ENCODE data around the gene LCE1C. TPM values are rescaled to one million over a fixed set of nuclear protein-coding genes. Genes with fewer than 3 reads are reported as not detected.

Gene LCE1C
- not detected for total RNA-seq

GRCh38 chr1:152806576-152806975, at the start of gene LCE1C:
TSS of gene LCE1C (minus strand) at chr1:152806651. CDS start at chr1:152805478, 1,173 bp downstream.
- no peak for DNase-seq
- CTCF ChIA-PET: no interaction called here
- no peaks in the 10 kb centered on the region for H3K4me1 Mint-ChIP-seq (ENCODE audit: low read depth)
- no peaks in the 10 kb centered on the region for H3K9me3 Mint-ChIP-seq
- POLR2A ChIA-PET: no interaction called here
- H3K27me3 Mint-ChIP-seq: peaks cover 24% of the 10 kb centered on the region
- H3K36me3 Mint-ChIP-seq: no peaks in the 10 kb centered on the region
- H3K27ac Mint-ChIP-seq: no peak within 1 kb of the TSS
- H3K4me3 Mint-ChIP-seq: no peak within 1 kb of the TSS
- intact Hi-C loops (cut with micrococcal nuclease): no loop called here

GRCh38 chr1:152855661-152856060, 49.2 kb upstream of the LCE1C start:
- ChIA-PET CTCF (interaction anchor here (1.1 kb wide), 1 partner anchor 163 kb away, joined by 3 read pairs; no protein-coding TSS in a partner anchor), POLR2A (no interaction called here)
- Mint-ChIP-seq H3K4me1 (ENCODE audit: low read depth) (no peaks in the 10 kb centered on the region), H3K27me3 (peaks cover 6% of the 10 kb centered on the region), H3K9me3 (no peaks in the 10 kb centered on the region), H3K36me3 (no peaks in the 10 kb centered on the region), H3K4me3 (no peak overlapping the region), H3K27ac (no peak overlapping the region)
- DNase-seq: no peak
- intact Hi-C loops (cut with micrococcal nuclease): no loop called here

GRCh38 chr1:152842556-152842955, 36.1 kb upstream of the LCE1C start, which contains the start of gene LCE6A:
TSS of gene LCE6A (plus strand) at chr1:152842856. CDS start at chr1:152843521, 665 bp downstream.
- no peak within 1 kb of the TSS for H3K27ac Mint-ChIP-seq
- intact Hi-C loops (cut with micrococcal nuclease): no loop called here
- H3K27me3 Mint-ChIP-seq: peaks cover 2% of the 10 kb centered on the region
- H3K4me3 Mint-ChIP-seq: no peak within 1 kb of the TSS
- CTCF ChIA-PET: no interaction called here
- no peak for DNase-seq
- H3K36me3 Mint-ChIP-seq: no peaks in the 10 kb centered on the region
- no peaks in the 10 kb centered on the region for H3K9me3 Mint-ChIP-seq
- no peaks in the 10 kb centered on the region for H3K4me1 Mint-ChIP-seq (ENCODE audit: low read depth)
- POLR2A ChIA-PET: no interaction called here

- H3K27me3 Mint-ChIP-seq: no peaks in the 10 kb centered on the region
- ChIA-PET CTCF (no interaction called here), POLR2A (no interaction called here)
- no peaks in the 10 kb centered on the region for H3K9me3 Mint-ChIP-seq
- H3K4me1 Mint-ChIP-seq (ENCODE audit: low read depth): no peaks in the 10 kb centered on the region
- DNase-seq: no peak
- H3K4me3 Mint-ChIP-seq: no peak overlapping the region
- H3K27ac Mint-ChIP-seq: no peak overlapping the region
- no peaks in the 10 kb centered on the region for H3K36me3 Mint-ChIP-seq
- intact Hi-C loops (cut with micrococcal nuclease): no loop called here
Observed at GRCh38 chr1:152836870-152837269, 30.4 kb upstream of the LCE1C start.

- peaks cover 27% of the 10 kb centered on the region for H3K27me3 Mint-ChIP-seq
- no peaks in the 10 kb centered on the region for H3K4me1 Mint-ChIP-seq (ENCODE audit: low read depth)
- no peaks in the 10 kb centered on the region for H3K9me3 Mint-ChIP-seq
- H3K36me3 Mint-ChIP-seq: no peaks in the 10 kb centered on the region
- intact Hi-C loops (cut with micrococcal nuclease): no loop called here
- H3K27ac Mint-ChIP-seq: no peak within 1 kb of the TSS
- no peak within 1 kb of the TSS for H3K4me3 Mint-ChIP-seq
- POLR2A ChIA-PET: no interaction called here
- DNase-seq: no peak
- CTCF ChIA-PET: interaction anchor here (0.8 kb wide), 1 partner anchor 43 kb away, joined by 3 read pairs; no protein-coding TSS in a partner anchor
Observed at GRCh38 chr1:152827173-152827572, 20.7 kb upstream of the LCE1C start, which contains the start of gene LCE1A. TSS of gene LCE1A (plus strand) at chr1:152827473. CDS start at chr1:152827473, 0 bp downstream.

GRCh38 chr1:152824964-152825363, 18.5 kb upstream of the LCE1C start:
- no peak for DNase-seq
- CTCF ChIA-PET: no interaction called here
- POLR2A ChIA-PET: no interaction called here
- Mint-ChIP-seq H3K27me3 (peaks cover 23% of the 10 kb centered on the region), H3K36me3 (no peaks in the 10 kb centered on the region), H3K4me1 (ENCODE audit: low read depth) (no peaks in the 10 kb centered on the region), H3K27ac (no peak overlapping the region), H3K9me3 (no peaks in the 10 kb centered on the region), H3K4me3 (no peak overlapping the region)
- intact Hi-C loops (cut with micrococcal nuclease): no loop called here

- Mint-ChIP-seq H3K27ac (no peak overlapping the region), H3K4me1 (ENCODE audit: low read depth) (no peaks in the 10 kb centered on the region), H3K4me3 (no peak overlapping the region), H3K9me3 (no peaks in the 10 kb centered on the region), H3K27me3 (peaks cover 14% of the 10 kb centered on the region), H3K36me3 (no peaks in the 10 kb centered on the region)
- POLR2A ChIA-PET: no interaction called here
- intact Hi-C loops (cut with micrococcal nuclease): no loop called here
- CTCF ChIA-PET: no interaction called here
- no peak for DNase-seq
Observed at GRCh38 chr1:152823294-152823693, 16.8 kb upstream of the LCE1C start.

- H3K4me3 Mint-ChIP-seq: no peak overlapping the region
- POLR2A ChIA-PET: no interaction called here
- no peaks in the 10 kb centered on the region for H3K36me3 Mint-ChIP-seq
- H3K27me3 Mint-ChIP-seq: no peaks in the 10 kb centered on the region
- no peak for DNase-seq
- no peaks in the 10 kb centered on the region for H3K4me1 Mint-ChIP-seq (ENCODE audit: low read depth)
- intact Hi-C loops (cut with micrococcal nuclease): no loop called here
- no peaks in the 10 kb centered on the region for H3K9me3 Mint-ChIP-seq
- no peak overlapping the region for H3K27ac Mint-ChIP-seq
- CTCF ChIA-PET: no interaction called here
Observed at GRCh38 chr1:152817309-152817708, 10.9 kb upstream of the LCE1C start.

- Mint-ChIP-seq H3K27ac (no peak within 1 kb of the TSS), H3K27me3 (peaks cover 7% of the 10 kb centered on the region), H3K9me3 (no peaks in the 10 kb centered on the region), H3K4me3 (no peak within 1 kb of the TSS), H3K36me3 (no peaks in the 10 kb centered on the region), H3K4me1 (ENCODE audit: low read depth) (no peaks in the 10 kb centered on the region)
- DNase-seq: no peak
- ChIA-PET POLR2A (no interaction called here), CTCF (no interaction called here)
- intact Hi-C loops (cut with micrococcal nuclease): no loop called here
Observed at GRCh38 chr1:152811671-152812070, 5.2 kb upstream of the LCE1C start, which contains the start of gene LCE1B. TSS of gene LCE1B (plus strand) at chr1:152811971. CDS start at chr1:152812447, 476 bp downstream.

- Mint-ChIP-seq H3K4me3 (no peak overlapping the region), H3K9me3 (no peaks in the 10 kb centered on the region), H3K36me3 (no peaks in the 10 kb centered on the region), H3K27ac (no peak overlapping the region), H3K27me3 (peaks cover 7% of the 10 kb centered on the region), H3K4me1 (ENCODE audit: low read depth) (no peaks in the 10 kb centered on the region)
- intact Hi-C loops (cut with micrococcal nuclease): no loop called here
- DNase-seq: no peak
- ChIA-PET POLR2A (no interaction called here), CTCF (no interaction called here)
Observed at GRCh38 chr1:152811050-152811449, 4.6 kb upstream of the LCE1C start.

- peaks cover 34% of the 10 kb centered on the region for H3K27me3 Mint-ChIP-seq
- no peak for DNase-seq
- H3K4me3 Mint-ChIP-seq: no peak overlapping the region
- H3K4me1 Mint-ChIP-seq (ENCODE audit: low read depth): no peaks in the 10 kb centered on the region
- intact Hi-C loops (cut with micrococcal nuclease): no loop called here
- CTCF ChIA-PET: no interaction called here
- no peaks in the 10 kb centered on the region for H3K9me3 Mint-ChIP-seq
- H3K36me3 Mint-ChIP-seq: no peaks in the 10 kb centered on the region
- POLR2A ChIA-PET: no interaction called here
- H3K27ac Mint-ChIP-seq: no peak overlapping the region
Observed at GRCh38 chr1:152801333-152801732, 5.1 kb downstream of the LCE1C start.

- no peak within 1 kb of the TSS for H3K4me3 Mint-ChIP-seq
- peaks cover 16% of the 10 kb centered on the region for H3K27me3 Mint-ChIP-seq
- H3K4me1 Mint-ChIP-seq (ENCODE audit: low read depth): no peaks in the 10 kb centered on the region
- ChIA-PET CTCF (no interaction called here), POLR2A (no interaction called here)
- intact Hi-C loops (cut with micrococcal nuclease): no loop called here
- no peaks in the 10 kb centered on the region for H3K36me3 Mint-ChIP-seq
- no peaks in the 10 kb centered on the region for H3K9me3 Mint-ChIP-seq
- H3K27ac Mint-ChIP-seq: no peak within 1 kb of the TSS
- no peak for DNase-seq
Observed at GRCh38 chr1:152796421-152796820, 10.0 kb downstream of the LCE1C start, which contains the start of gene LCE1D. TSS of gene LCE1D (plus strand) at chr1:152796721. CDS start at chr1:152797795, 1,074 bp downstream.

GRCh38 chr1:152795686-152796085, 10.8 kb downstream of the LCE1C start:
- Mint-ChIP-seq H3K27me3 (peaks cover 14% of the 10 kb centered on the region), H3K4me3 (no peak overlapping the region), H3K36me3 (no peaks in the 10 kb centered on the region), H3K27ac (no peak overlapping the region), H3K4me1 (ENCODE audit: low read depth) (no peaks in the 10 kb centered on the region), H3K9me3 (no peaks in the 10 kb centered on the region)
- ChIA-PET POLR2A (no interaction called here), CTCF (no interaction called here)
- intact Hi-C loops (cut with micrococcal nuclease): no loop called here
- DNase-seq: no peak
